Large intestine (tissue), 3 donors: ENCODE data around the gene ARHGAP24. TPM values are rescaled to one million over a fixed set of nuclear protein-coding genes. Genes with fewer than 3 reads are reported as not detected.
"Not testable (repeated sequence)": the region's sequence is repeated elsewhere in the genome, so short reads cannot be mapped to it uniquely, and the experiment has no call there.

ENCODE experiments used
- DNase-seq, 2 donors: peaks; one replicate each; pipeline versions ENCODE4 v3.0.0 to v3.0.0-alpha.2; 2013
- H3K27ac ChIP-seq: one replicate; pipeline ENCODE4 v1.5.1; 2013; ENCODE audit warnings: low read length
- H3K27me3 ChIP-seq: 2 replicates; pipeline ENCODE4 v1.6.1; 2013; ENCODE audit warnings: low read length; ENCODE audit not compliant: control insufficient read depth, insufficient read depth
- H3K36me3 ChIP-seq: 2 replicates; pipeline ENCODE4 v1.6.1; 2013; ENCODE audit warnings: low read length; ENCODE audit not compliant: control insufficient read depth, insufficient read depth
- H3K4me1 ChIP-seq: one replicate; pipeline ENCODE4 v1.6.1; 2013; ENCODE audit warnings: low read length; ENCODE audit not compliant: control insufficient read depth, insufficient read depth
- H3K4me3 ChIP-seq: one replicate; pipeline ENCODE4 v1.5.1; 2013; ENCODE audit warnings: low read length
- H3K9me3 ChIP-seq: one replicate; pipeline ENCODE4 v1.6.1; 2013; ENCODE audit warnings: mild to moderate bottlenecking, low read depth, low read length, moderate library complexity; ENCODE audit not compliant: control insufficient read depth
- WGBS: methylation state at CpG from one replicate; pipeline ENCODE4 v1.1.5; 2013; ENCODE audit warnings: low lambda C conversion rate; ENCODE audit not compliant: insufficient coverage; 5-methylcytosine and 5-hydroxymethylcytosine counted together
- polyA plus RNA-seq: library from polyadenylated mRNA; unstranded; fragments of 120-200 nt; gene quantifications from one replicate; pipeline ENCODE4 v1.2.1, GENCODE V29; 2013

Gene ARHGAP24
- polyA plus RNA-seq, 1 donor, result 6.7 TPM

DNA sequence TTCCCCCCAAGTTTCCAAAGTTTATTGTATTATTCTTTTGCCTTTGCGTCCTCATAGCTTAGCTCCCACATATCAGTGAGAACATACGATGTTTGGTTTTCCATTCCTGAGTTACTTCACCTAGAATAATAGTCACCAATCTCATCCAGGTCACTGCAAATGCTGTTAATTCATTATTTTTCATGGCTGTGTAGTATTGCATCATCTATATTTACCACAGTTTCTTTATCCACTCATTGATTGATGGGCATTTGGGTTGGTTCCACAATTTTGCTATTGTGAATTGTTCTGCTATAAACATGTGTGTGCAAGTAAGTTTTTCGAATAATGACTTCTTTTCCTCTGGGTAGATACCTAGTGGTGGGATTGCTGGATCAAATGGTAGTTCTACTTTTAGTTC is 43.6 kb downstream of the ARHGAP24 start:
- no CpG with 5 or more reads among the region's 3 CpGs for WGBS
- not testable (repeated sequence) for DNase-seq, H3K27me3 ChIP-seq, H3K27ac ChIP-seq, H3K4me1 ChIP-seq, H3K4me3 ChIP-seq, H3K9me3 ChIP-seq, H3K36me3 ChIP-seq

DNA sequence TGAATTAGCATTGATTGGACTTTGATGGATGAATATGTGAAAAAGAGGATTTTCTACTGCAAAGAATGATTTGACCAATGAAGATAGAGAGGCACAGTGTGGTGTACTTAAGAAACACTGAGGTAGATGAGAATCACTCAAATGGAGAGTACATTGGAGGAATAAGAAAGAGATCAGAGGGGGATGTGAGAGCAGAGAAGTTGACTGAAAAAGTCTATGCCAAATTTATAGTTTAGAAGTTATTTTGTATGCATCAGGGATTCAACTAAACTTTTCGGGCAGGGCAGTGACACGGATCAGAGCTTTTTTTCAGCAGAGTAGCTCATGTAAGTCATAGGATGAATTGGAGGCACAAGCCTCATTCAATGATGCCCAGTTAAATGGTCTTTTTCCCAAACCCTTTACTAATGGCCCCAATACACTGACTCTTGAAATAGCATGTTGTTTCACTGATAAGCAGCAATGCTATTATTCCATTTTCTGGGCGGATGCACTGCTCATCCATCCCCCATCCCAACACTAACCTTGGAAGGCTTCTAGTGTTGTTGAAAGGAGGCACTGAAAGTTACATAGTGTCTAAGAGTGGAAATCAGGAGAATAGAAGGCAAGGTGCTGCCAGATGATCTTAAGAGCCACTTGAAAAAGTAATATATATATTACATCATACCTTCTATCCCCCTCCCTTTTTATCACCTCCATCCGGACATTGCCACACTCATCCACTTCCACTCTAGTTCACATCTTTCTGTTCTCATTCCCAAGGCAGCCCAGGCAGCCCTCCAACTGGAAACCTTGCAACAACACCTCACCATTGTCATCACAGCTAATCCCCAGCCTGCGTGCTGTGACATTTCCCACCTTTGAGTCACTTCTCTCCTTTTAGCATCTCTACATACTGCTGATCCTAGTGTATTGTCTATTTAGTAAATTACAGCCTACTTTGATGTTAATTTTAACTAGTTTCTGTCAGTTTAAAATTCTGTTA is 46.1 kb downstream of the ARHGAP24 start:
- 100% methylated on average over 2 of the region's 5 CpGs for WGBS

DNA sequence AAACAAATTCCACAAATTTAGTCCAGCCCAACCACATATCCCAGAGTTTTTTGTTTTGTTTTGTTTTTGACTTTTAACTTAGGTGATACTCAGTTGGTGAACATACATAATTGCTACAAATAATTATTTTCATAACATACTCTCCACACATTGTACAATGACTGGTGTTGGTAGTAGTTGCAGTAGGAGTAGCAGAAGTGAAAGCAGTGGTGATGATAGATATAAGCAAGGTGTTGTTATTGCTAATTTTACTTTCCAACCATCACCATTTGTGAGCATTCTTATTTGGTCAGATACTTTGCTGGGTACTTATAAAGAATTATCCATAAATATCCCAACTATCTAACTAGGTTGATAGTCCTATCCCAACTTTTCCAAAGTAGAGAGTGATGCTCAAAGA is 47.3 kb downstream of the ARHGAP24 start:
- no peaks in the 10 kb centered on the region for H3K9me3 ChIP-seq
- no peak overlapping the region for H3K27ac ChIP-seq
- H3K27me3 ChIP-seq, result no peaks in the 10 kb centered on the region
- no peak for DNase-seq
- no peaks in the 10 kb centered on the region for H3K36me3 ChIP-seq
- H3K4me3 ChIP-seq, result no peak overlapping the region
- H3K4me1 ChIP-seq, result no peaks in the 10 kb centered on the region

More for the DNA sequence above, 46.1 kb downstream of the ARHGAP24 start:
- Histone ChIP-seq H3K27ac (no peak overlapping the region), H3K36me3 (no peaks in the 10 kb centered on the region), H3K9me3 (no peaks in the 10 kb centered on the region), H3K4me3 (no peak overlapping the region), H3K27me3 (no peaks in the 10 kb centered on the region), H3K4me1 (no peaks in the 10 kb centered on the region)
- DNase-seq, result no peak

DNA sequence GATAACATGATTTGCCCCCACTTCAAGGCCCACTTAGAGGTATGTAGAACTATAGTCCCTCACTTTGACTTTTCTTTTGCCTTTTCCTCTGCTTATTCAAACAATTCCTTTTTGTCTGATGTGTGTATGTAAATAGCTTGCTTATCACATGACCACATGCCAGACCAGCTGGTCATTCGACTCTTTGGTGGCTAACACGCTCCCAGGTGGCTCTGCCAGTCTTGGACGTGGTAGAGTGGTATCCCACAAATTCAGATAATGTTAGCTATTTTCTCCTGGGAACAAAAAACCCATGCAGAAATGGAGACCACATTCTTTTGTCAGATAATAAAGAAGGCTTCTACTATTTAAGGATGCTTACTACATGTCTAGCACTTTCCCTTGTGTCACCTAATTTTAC is 47.9 kb downstream of the ARHGAP24 start:
- no peak overlapping the region for H3K4me3 ChIP-seq
- no peaks in the 10 kb centered on the region for H3K36me3 ChIP-seq
- no peak overlapping the region for H3K27ac ChIP-seq
- no peak for DNase-seq
- H3K27me3 ChIP-seq, result no peaks in the 10 kb centered on the region
- no peaks in the 10 kb centered on the region for H3K4me1 ChIP-seq
- no CpG with 5 or more reads among the region's 3 CpGs for WGBS
- no peaks in the 10 kb centered on the region for H3K9me3 ChIP-seq

DNA sequence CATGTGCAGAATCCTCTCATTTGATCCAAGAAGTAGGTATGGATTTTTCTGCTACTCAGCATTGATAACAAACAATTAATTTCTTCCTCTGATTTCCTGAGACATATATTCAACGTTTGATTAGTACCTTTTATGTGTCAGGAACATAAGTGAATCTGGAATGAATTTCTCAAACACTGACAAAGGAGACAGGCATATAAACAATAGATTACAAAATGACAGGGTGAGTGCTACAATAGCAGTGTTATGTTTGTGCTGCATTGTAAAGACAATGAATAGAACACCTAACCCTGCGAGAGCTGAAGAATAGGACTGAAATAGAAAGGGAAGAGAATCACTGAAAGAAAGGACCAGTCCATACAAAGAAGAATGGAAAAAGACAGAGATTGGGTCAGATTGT is 52.9 kb downstream of the ARHGAP24 start:
- H3K9me3 ChIP-seq, result no peaks in the 10 kb centered on the region
- H3K27ac ChIP-seq, result no peak overlapping the region
- no peak for DNase-seq
- no peaks in the 10 kb centered on the region for H3K4me1 ChIP-seq
- H3K36me3 ChIP-seq, result no peaks in the 10 kb centered on the region
- no peak overlapping the region for H3K4me3 ChIP-seq
- WGBS, result 83% methylated on average over 1 of the region's 2 CpGs
- no peaks in the 10 kb centered on the region for H3K27me3 ChIP-seq

DNA sequence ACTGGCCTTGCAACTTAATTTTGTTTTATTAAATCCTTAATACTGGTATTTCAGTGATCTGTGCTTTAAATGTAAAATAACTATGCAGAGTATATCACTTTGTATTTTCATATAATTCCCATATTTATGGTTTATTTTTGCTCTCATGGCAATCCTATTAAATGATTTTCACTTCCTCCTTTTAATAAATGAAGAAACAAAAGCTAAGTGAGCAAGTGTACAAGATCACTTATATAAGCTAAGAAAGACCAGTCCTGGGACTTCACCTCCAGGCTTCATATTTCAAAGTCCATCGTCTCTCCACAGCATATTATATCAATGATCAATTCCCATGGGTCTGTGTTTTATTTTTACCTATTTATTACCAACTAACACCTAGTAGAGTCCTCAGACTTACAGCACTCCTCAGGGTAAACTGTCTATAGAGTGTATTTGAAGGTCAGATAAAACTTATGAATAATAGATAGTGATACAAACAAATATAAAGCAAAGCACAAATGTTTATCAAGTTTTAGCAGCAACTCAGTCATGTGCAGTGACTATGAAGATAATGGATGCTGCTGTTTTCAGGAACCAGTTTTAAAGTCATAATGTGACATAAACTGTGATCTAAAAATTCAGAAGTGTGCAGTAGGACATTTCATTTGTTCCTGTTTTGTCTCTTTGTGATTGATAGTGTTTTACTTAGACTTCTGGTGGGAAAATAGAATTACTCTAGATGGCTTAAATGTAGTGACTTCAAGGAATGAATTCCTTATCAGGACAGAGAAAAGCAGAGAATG is 56.8 kb downstream of the ARHGAP24 start:
- no CpG with 5 or more reads among the region's 1 CpG for WGBS
- H3K9me3 ChIP-seq, result no peaks in the 10 kb centered on the region
- H3K4me1 ChIP-seq, result no peaks in the 10 kb centered on the region
- no peaks in the 10 kb centered on the region for H3K36me3 ChIP-seq
- no peak overlapping the region for H3K4me3 ChIP-seq
- H3K27ac ChIP-seq, result no peak overlapping the region
- no peaks in the 10 kb centered on the region for H3K27me3 ChIP-seq
- DNase-seq, result no peak

DNA sequence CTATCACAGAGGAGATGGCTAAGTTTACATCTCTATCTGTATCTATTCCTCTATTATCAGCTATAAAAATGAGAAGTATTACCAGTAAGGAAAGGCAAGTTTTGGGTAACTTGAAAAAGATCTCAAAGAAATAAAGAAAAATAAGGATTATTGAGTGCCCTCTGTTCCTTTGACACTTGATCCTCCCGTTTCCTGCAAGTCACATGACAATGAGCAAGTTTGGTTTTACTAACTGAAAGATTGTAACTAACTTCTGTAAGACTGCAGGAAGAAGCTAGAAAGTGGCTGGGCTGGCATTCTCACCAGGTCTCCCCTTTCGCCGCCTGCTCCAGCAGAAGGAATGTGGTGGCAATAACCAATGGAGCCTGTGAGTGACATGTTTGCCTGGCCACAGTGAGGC is 59.2 kb downstream of the ARHGAP24 start:
- H3K9me3 ChIP-seq, result no peaks in the 10 kb centered on the region
- DNase-seq, result no peak
- no peaks in the 10 kb centered on the region for H3K36me3 ChIP-seq
- WGBS, result 80% methylated on average over 1 of the region's 3 CpGs
- H3K27ac ChIP-seq, result no peak overlapping the region
- H3K4me3 ChIP-seq, result no peak overlapping the region
- H3K27me3 ChIP-seq, result no peaks in the 10 kb centered on the region
- H3K4me1 ChIP-seq, result no peaks in the 10 kb centered on the region

DNA sequence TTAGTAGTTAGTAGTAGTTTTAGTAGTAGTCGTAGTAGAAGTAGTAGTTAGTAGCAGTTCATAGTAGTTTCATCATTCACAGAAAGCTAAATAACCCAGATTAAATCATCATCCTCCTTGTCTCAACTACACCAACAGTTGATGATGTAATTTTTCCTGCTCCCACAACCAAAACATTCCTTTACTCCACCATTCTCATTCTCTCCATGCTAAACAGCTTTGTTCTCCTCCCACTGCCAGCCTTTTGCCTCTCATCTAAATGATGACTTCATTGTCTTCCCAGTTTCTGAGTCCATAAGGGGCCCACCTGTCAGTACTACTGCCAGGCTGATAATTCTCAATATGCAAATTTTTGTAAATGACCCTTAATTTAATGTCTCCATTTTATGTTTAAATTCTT is 68.9 kb downstream of the ARHGAP24 start:
- Histone ChIP-seq H3K9me3 (no peaks in the 10 kb centered on the region), H3K4me3 (no peak overlapping the region), H3K36me3 (no peaks in the 10 kb centered on the region), H3K27me3 (no peaks in the 10 kb centered on the region), H3K4me1 (no peaks in the 10 kb centered on the region), H3K27ac (no peak overlapping the region)
- no peak for DNase-seq
- WGBS, result 83% methylated on average over 1 of the region's 1 CpG

DNA sequence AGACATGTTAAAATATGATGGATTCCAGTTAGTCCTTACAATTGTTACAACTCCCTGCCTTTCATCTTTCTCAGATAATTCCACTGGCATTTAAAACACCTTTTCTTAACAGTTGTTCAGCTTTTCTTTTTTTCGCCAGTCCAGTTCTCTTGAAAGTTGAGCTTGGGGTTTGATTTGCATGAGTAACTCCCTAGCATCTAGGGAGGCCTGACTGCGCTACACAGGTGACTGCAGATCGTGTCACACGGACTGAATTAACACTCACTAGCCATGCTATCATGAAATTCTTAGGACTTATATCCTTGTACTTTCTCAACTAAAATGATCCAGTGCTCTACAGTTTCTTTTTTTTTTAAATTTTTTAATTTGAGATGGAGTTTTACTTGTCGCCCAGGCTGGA is 69.8 kb downstream of the ARHGAP24 start:
- Histone ChIP-seq H3K4me1 (no peaks in the 10 kb centered on the region), H3K27ac (no peak overlapping the region), H3K9me3 (no peaks in the 10 kb centered on the region), H3K36me3 (no peaks in the 10 kb centered on the region), H3K27me3 (no peaks in the 10 kb centered on the region), H3K4me3 (no peak overlapping the region)
- DNase-seq, result no peak
- 88% methylated on average over 4 of the region's 5 CpGs for WGBS

DNA sequence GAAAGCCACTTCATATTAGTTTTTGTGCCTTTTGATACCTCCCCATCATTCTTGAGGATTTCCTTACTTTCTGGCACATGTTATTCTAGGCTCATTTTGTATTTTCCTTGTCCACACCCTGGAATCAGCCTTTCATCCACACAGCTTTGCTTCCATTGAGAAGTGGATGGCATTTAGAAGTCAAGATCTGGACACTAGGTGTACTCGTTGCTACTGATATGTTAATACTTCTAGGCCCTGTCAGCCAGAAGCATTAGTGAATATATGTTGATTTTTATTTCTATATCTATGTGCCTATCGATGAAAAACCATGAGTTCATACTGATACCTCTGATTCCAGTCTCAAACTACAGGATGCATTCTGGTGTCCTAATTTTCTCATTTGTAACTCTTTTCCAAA is 73.2 kb downstream of the ARHGAP24 start:
- 100% methylated on average over 1 of the region's 2 CpGs for WGBS
- Histone ChIP-seq H3K4me3 (no peak overlapping the region), H3K9me3 (no peaks in the 10 kb centered on the region), H3K36me3 (no peaks in the 10 kb centered on the region), H3K27me3 (no peaks in the 10 kb centered on the region), H3K4me1 (no peaks in the 10 kb centered on the region), H3K27ac (no peak overlapping the region)
- no peak for DNase-seq
